Panc1 (cell line): ENCODE measurements around the gene BRICD5. TPM values are rescaled to one million over a fixed set of nuclear protein-coding genes. Genes with fewer than 3 reads are reported as not detected.

Experiments used
- ATAC-seq: fragments of 200-7000 bp; cut with Tn5 transposase; 2 replicates; pipeline ENCODE4 v1.9.1; 2020; ENCODE audit warnings: mild to moderate bottlenecking, moderate library complexity
- BruUV-seq: library from RNA; stranded (reverse); fragments of 400-500 nt; replicated peaks from 2 replicates; lab custom pipeline; 2021; lab: Mats Ljungman, UMichigan
- CTCF ChIA-PET: fragments of 300-600 bp; sonication (Branson Sonifier 250); formaldehyde crosslinking; loops from one replicate; lab custom pipeline; 2022; ENCODE audit warnings: antibody characterized with exemption; lab: Charles Lee
- POLR2A ChIA-PET: fragments of 300-600 bp; sonication (Branson Sonifier 250); formaldehyde crosslinking; loops from one replicate; lab custom pipeline; 2022; ENCODE audit warnings: antibody characterized with exemption; lab: Charles Lee
- DNase-seq: peaks from one replicate; pipeline ENCODE4 v3.0.0-alpha.2; 2010; ENCODE audit warnings: low read depth, low spot score
- H3K27ac ChIP-seq: 2 replicates; pipeline ENCODE4 v1.5.1; 2011; ENCODE audit warnings: mild to moderate bottlenecking, low read length, inconsistent platforms
- H3K27me3 ChIP-seq: fragments of 200-500 bp; sonication (Bioruptor generic); 2 replicates; pipeline ENCODE4 v1.6.0; 2014; ENCODE audit warnings: low read length, inconsistent platforms; ENCODE audit not compliant: control insufficient read depth, insufficient read depth
- H3K36me3 ChIP-seq: fragments of 200-500 bp; sonication (Bioruptor generic); 2 replicates; pipeline ENCODE4 v1.5.1; 2014; ENCODE audit warnings: inconsistent platforms, mild to moderate bottlenecking, low read length, moderate library complexity; ENCODE audit not compliant: control insufficient read depth, insufficient read depth
- H3K4me1 ChIP-seq: 2 replicates; pipeline ENCODE4 v1.5.1; 2011; ENCODE audit warnings: inconsistent platforms, mild to moderate bottlenecking, low read length, moderate library complexity; ENCODE audit not compliant: control insufficient read depth, insufficient read depth
- H3K4me3 ChIP-seq, 2 experiments: 2 replicates each; pipeline ENCODE4 v1.5.1; 2011 to 2012; ENCODE audit warnings: low read depth in 2 of 2, low read length in 2 of 2, mild to moderate bottlenecking in 2 of 2, inconsistent platforms in 1 of 2, moderate library complexity in 1 of 2
- H3K9me3 ChIP-seq: fragments of 200-500 bp; sonication (Bioruptor generic); 2 replicates; pipeline ENCODE4 v1.5.1; 2014; ENCODE audit warnings: low read depth, mild to moderate bottlenecking, inconsistent platforms, low read length, moderate library complexity; ENCODE audit not compliant: control insufficient read depth, insufficient read depth
- CTCF ChIP-seq: fragments of 450-650 bp; IDR thresholded peaks from 2 replicates; pipeline ENCODE4 v1.5.1; 2017; ENCODE audit warnings: mild to moderate bottlenecking
- POLR2AphosphoS5 ChIP-seq: IDR thresholded peaks from 2 replicates; pipeline ENCODE4 v1.6.1; 2012; ENCODE audit warnings: mild to moderate bottlenecking, low read depth, low read length, moderate library complexity
- REST ChIP-seq, 2 experiments: IDR thresholded peaks; 2 replicates each; pipeline ENCODE4 v1.6.1; 2011 to 2012; ENCODE audit warnings: low read depth in 2 of 2, control low read depth in 1 of 2, low read length in 1 of 2, mild to moderate bottlenecking in 1 of 2, moderate library complexity in 1 of 2; ENCODE audit not compliant: insufficient read depth in 1 of 2
- SIN3A ChIP-seq: IDR thresholded peaks from 2 replicates; pipeline ENCODE4 v1.6.1; 2012; ENCODE audit warnings: low read depth, mild to moderate bottlenecking, low read length, moderate library complexity, borderline replicate concordance; ENCODE audit not compliant: insufficient read depth
- TCF7L2 ChIP-seq: IDR thresholded peaks from 2 replicates; pipeline ENCODE4 v1.6.1; 2011; ENCODE audit warnings: mild to moderate bottlenecking, low read depth, low read length, inconsistent platforms
- in situ Hi-C: cut with HindIII; loops from 2 replicates; pipeline ENCODE4 v1.10.0; 2016; ENCODE audit warnings: low sequenced_read_pairs, low pct_unique_long_range_greater_than_20kb
- intact Hi-C: fragments of 100-400 bp; cut with micrococcal nuclease; formaldehyde crosslinking; loops from one replicate; pipeline ENCODE4 v1.10.0; 2022; ENCODE audit not compliant: unreplicated experiment
- total RNA-seq: library from RNA; stranded (reverse); gene quantifications from one replicate; pipeline ENCODE4 v1.2.1, GENCODE V29; 2021; ENCODE audit not compliant: unreplicated experiment

BRICD5 gene
- total RNA-seq, 1 experiment from 2014 or later = 8.7 TPM

GRCh38 chr16:2197765-2198164, 12.9 kb downstream of the BRICD5 start:
- ChIA-PET POLR2A (interaction anchor here (0.6 kb wide), 1 partner anchor 76 kb away, joined by 5 read pairs; no protein-coding TSS in a partner anchor), CTCF (interaction anchor here (0.5 kb wide), 1 partner anchor 737 kb away, joined by 9 read pairs; no protein-coding TSS in a partner anchor)
- no TSS peak for BruUV-seq
- ATAC-seq (no peak), DNase-seq (no peak)
- no peak for TF ChIP-seq POLR2AphosphoS5
- no peak for TF ChIP-seq TCF7L2
- no peak for TF ChIP-seq CTCF
- no peak for TF ChIP-seq SIN3A
- no peak for TF ChIP-seq REST (IDR thresholded peaks at IDR 0.05; ENCODE audit: insufficient read depth in 1 of 2, low read depth in 2 of 2, low read length in 1 of 2)
- H3K9me3 ChIP-seq = no peaks in the 10 kb centered on the region
- H3K36me3 ChIP-seq = no peaks in the 10 kb centered on the region
- no peaks in the 10 kb centered on the region for H3K27me3 ChIP-seq
- H3K4me1 ChIP-seq = no peaks in the 10 kb centered on the region; the same call in none of the 2 replicates
- intact Hi-C loops (no loop called here), in situ Hi-C loops (no loop called here)
- H3K4me3 ChIP-seq = no peak overlapping the region
- H3K27ac ChIP-seq = no peak overlapping the region

GRCh38 chr16:2196981-2197511, 13.6 kb downstream of the BRICD5 start:
- ATAC-seq (no peak), DNase-seq (no peak)
- Histone ChIP-seq H3K27ac (no peak overlapping the region), H3K4me3 (peak overlapping the region in 1 of 2 experiments; percentile 20; a peak in 2 of 4 replicates), H3K4me1 (no peaks in the 10 kb centered on the region; the same call in none of the 2 replicates), H3K27me3 (no peaks in the 10 kb centered on the region), H3K9me3 (no peaks in the 10 kb centered on the region), H3K36me3 (no peaks in the 10 kb centered on the region)
- BruUV-seq = no TSS peak
- TF ChIP-seq SIN3A (no peak), TCF7L2 (no peak), REST (IDR thresholded peaks at IDR 0.05; ENCODE audit: insufficient read depth in 1 of 2, low read depth in 2 of 2, low read length in 1 of 2) (no peak), CTCF (no peak), POLR2AphosphoS5 (no peak)
- intact Hi-C loops = no loop called here
- in situ Hi-C loops = no loop called here
- ChIA-PET CTCF (no interaction called here), POLR2A (interaction anchor here (0.6 kb wide), 1 partner anchor 41 kb away, joined by 9 read pairs; no protein-coding TSS in a partner anchor)
